Measurements from ENCODE around the gene CHCHD1.
A peak's percentile ranks its signal among the peaks of the same experiment; 100 is the strongest.
"Not testable (repeated sequence)": the region's sequence is repeated elsewhere in the genome, so short reads cannot be mapped to it uniquely, and the experiment has no call there.

Gene CHCHD1

DNA sequence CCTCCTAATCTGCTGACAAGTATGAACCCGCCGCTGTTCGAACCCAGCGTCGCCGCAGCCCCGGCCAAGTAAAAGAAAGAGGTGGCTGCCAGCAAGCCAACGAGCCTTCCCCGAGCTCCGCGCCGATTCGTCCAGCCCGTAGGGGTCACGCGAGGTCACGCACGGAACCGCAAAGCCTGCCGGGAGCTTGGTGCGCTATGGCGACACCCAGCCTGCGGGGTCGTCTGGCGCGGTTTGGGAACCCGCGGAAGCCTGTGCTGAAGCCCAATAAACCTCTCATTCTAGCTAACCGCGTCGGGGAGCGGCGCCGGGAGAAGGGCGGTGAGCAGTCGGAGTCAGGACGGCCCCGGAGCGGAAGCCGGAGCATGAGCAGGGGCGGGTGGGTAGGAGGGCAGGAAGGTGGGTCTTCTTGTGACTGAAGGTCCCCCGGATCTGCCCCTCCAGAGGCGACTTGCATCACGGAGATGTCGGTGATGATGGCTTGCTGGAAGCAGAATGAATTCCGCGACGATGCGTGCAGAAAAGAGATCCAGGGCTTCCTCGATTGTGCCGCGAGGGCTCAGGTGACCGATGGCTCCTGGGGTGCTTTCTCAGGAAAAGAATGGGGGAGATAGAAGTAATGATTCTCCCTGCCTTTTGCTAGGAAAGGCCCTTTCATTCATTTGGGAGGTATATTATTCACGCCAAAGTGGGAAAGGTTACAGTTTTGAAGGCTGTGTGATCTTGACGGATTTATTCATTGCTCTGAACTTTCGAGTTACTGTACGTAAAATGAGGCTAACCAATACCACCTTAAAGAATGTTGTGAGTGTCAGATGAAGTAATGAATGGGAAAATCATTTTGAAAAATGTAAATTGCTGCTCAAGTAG lies at the start of gene CHCHD1:
CHCHD1 (plus strand) TSS at position 170 of the 870 bp plus-strand sequence; CDS start at position 198, 28 bp downstream.
- DNase-seq = peak; percentile 77 to 83

DNA sequence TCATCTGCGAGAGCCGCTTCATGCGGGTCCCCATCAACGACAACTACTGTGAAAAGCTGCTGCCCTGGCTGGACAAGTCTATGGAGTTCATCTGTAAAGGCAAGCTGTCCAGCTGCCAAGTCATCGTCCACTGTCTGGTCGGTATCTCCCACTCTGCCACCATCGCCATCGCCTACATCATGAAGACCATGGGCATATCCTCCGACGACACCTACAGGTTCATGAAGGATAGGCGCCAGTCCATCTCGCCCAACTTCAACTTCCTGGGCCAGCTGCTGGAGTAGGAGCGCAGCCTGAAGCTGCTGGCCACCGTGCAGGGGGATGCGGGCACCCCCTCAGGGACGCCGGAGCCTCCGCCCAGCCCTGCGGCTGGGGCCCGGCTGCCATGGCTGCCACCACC lies 49.4 kb upstream of the CHCHD1 start:
- DNase-seq = no peak

GRCh38 chr10:73732931-73733623 lies 48.8 kb upstream of the CHCHD1 start:
- DNase-seq = no peak

DNA sequence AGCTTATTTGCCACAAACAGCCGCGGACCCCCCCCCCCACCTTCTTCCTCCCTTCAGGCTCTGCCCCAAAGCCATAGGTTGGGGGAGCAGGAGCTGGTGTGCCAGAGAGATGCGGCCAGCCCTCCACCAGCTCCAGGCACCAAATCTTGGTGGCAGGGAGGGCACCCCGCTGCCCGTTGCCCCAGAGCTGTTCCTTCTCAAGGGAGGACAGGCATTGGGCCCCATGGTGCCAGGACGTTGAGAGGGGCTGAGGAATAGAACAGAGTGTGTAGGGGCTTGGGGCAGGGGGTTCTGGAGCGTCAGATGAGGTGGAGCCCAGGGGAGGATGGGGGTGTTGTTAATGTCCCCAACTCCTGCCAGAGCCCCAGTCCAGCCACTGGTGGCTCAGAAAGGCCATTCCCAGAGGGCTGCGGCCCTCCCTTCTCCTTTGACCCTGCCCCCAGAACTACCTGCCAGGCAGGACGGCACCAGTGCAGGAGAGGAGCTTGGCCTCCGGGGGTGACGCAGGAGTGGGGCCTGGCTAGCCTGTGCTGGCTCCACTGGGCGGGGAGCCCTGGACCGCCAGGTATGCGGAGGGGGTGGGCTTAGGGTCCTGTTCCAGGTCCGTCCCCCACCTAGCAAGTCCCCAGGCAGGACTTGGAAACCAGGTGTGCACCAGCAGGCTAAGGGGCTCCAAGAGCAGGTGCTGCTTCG lies 47.7 kb upstream of the CHCHD1 start:
- DNase-seq = no peak

DNA sequence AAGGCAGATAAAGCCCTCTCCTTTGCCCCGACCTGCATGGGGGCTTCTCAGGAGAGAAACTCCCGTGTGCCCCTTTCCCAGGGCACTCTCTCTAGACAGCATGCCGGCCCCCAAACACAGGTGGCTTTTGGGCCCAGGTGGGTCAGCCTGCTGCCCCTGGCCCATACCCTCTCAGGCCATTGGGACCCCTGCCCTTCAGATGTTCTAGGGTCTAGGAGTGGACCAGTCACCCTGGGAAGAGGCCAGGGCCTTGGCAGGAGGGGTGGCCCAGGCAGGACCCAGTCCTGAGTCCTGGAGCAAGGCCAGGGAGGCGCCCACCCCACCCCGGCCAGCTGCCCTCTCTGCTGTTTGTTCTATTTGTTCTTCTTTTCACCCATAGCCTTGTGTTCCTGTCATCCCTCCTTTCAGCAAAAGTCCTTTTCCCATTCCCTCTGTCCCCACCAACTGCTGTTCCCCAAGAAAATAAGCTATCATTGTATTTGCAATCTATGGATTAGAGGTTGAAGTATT lies 47.0 kb upstream of the CHCHD1 start:
- no peak for DNase-seq

DNA sequence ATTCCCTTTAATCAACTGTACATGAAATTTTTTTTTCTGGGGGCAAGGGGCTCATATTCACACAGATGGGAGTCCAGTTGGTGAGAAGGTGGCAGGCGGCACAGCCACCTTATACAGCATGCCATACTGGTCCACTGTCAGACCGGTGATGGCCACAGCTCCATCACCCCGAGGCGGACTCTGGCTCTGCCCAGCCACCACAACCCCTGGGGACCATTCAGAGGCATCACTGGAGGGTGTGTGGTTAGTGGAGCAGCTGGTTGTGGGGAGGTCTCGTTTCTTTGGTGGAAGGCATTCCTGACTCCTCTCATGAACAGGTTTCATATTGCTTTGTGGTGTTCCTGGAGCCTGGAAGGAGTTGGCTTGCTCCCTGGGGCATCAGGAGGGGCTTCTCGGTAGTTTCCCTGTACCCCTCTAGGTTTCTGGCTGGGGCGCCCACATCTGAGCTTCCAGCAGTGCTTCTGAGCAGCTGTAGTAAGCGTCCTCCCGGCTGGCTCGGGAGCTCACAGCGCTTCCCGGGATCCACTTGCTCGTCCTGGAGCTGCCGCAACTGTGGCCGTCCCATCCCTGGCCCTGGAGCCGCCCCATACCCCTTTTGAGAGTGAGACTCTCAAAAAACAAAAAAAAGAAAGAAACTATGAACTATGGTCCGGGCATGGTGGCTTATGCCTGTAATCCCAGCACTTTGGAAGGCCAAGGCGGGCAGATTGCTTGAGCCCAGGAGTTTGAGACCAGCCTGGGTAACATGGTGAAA lies 41.2 kb upstream of the CHCHD1 start:
- DNase-seq = not testable (repeated sequence)

DNA sequence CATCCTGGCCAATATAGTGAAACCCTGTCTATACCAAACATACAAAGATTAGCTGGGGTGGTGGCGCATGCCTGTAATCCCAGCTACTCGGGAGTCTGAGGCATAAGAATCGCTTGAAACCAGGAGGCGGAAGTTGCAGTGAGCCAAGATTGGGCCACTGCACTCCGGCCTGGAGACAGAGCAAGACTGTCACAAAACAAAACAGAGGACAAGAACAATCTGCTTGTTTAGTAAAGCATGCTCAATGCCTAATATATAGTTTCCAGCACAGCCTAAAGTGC lies 39.5 kb upstream of the CHCHD1 start:
- DNase-seq = no peak

- DNase-seq = no peak
These were observed 38.4 kb upstream of the CHCHD1 start for GRCh38 chr10:73743327-73743904.

- DNase-seq = peak; percentile 86 to 96
These were observed 37.8 kb upstream of the CHCHD1 start, which contains the start of gene SEC24C for GRCh38 chr10:73743905-73744663. SEC24C (plus strand) TSS chr10:73744372; CDS start chr10:73746833, 2,461 bp downstream.

DNA sequence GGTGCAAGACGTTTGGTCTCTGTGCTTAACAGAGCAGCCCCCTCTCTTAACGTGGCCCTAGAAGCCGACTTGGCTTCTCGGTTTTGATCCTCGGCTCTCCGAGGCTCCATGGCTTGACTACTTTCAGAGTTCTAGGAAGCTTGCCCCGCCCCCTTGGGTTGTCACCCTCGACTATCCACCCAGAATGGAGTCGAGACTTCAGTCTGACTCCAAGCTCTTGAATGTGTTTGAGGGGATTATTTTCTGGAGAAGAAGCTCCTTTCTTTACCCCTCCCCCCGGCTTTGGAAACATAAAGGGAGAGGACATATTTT lies 37.2 kb upstream of the CHCHD1 start:
- DNase-seq = no peak

GRCh38 chr10:73746721-73747120 lies 35.1 kb upstream of the CHCHD1 start:
- DNase-seq = no peak

GRCh38 chr10:73750819-73751218 lies 31.0 kb upstream of the CHCHD1 start:
- DNase-seq = no peak

DNA sequence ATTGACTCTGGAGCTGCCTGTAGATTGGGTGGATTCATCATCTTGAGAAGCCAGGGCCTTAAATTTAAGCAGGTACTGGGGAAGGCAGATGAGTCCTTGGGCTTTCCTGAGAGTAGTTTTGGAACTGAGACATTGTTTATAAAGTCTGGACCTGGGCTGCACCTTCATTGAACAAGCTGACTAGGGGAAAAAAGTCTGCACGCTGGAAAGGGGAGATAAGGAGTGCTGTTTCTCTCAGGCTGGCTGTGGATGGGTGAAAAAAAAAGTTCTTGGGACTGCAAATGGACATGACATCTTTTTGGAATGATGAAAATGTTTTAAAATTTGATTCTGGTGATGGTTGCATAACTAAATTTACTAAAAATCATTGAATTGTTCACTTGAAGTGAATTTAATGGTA lies 25.7 kb upstream of the CHCHD1 start:
- no peak for DNase-seq

- no peak for DNase-seq
These were observed 22.9 kb upstream of the CHCHD1 start for GRCh38 chr10:73758704-73759511.

GRCh38 chr10:73759512-73760115 lies 22.2 kb upstream of the CHCHD1 start:
- no peak for DNase-seq

GRCh38 chr10:73761781-73762180 lies 20.1 kb upstream of the CHCHD1 start:
- DNase-seq = no peak

- DNase-seq = no peak
These were observed 18.9 kb upstream of the CHCHD1 start for GRCh38 chr10:73762915-73763314.

GRCh38 chr10:73763343-73763742 lies 18.5 kb upstream of the CHCHD1 start:
- no peak for DNase-seq

DNA sequence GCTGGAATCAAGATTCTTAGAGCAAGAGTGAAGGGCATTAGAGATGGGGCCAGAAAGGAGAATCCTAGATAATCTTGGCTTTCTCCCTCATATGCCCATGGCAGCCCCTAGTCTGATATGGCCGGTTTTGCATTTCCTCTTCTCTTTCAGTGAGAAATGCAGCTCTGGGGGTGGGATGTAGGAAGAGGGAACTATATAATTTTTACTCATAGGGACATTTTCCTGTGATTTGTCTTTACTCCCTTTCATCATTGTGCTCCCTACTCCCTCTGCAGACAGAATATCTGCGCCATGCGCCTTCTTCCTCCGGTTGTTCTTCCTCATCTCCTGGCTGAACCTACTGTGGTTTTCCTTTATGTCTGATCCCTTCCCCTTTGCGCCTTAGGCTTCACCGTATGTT lies 16.8 kb upstream of the CHCHD1 start:
- no peak for DNase-seq

GRCh38 chr10:73768881-73769280 lies 13.0 kb upstream of the CHCHD1 start:
- DNase-seq = no peak
